Activated B cell treated with CpG ODN at 0.5 μM for 24 hours (primary cell): ENCODE measurements around the gene KRTAP10-5. TPM values are rescaled to one million over a fixed set of nuclear protein-coding genes. Genes with fewer than 3 reads are reported as not detected.
"Not testable (repeated sequence)": the region's sequence is repeated elsewhere in the genome, so short reads cannot be mapped to it uniquely, and the experiment has no call there.

Experiments
- ATAC-seq: fragments of 200-7000 bp; cut with Tn5 transposase; one replicate; pipeline ENCODE4 v1.10.0; 2021; ENCODE audit warnings: low read depth, mild to moderate bottlenecking, moderate library complexity
- CTCF ChIA-PET: fragments of 350-600 bp; sonication (Branson Sonifier 250); formaldehyde crosslinking; loops from one replicate; lab custom pipeline; 2021; ENCODE audit warnings: antibody characterized with exemption; lab: Charles Lee
- POLR2A ChIA-PET: fragments of 350-600 bp; sonication (Branson Sonifier 250); formaldehyde crosslinking; loops from one replicate; lab custom pipeline; 2021; ENCODE audit warnings: antibody characterized with exemption; lab: Charles Lee
- DNase-seq: peaks from one replicate; pipeline ENCODE4 v3.0.0; 2022
- H3K27ac Mint-ChIP-seq: one replicate; pipeline ENCODE4 v1.8.0; 2020; ENCODE audit warnings: mixed read lengths
- H3K27me3 Mint-ChIP-seq: one replicate; pipeline ENCODE4 v1.8.0; 2021; ENCODE audit warnings: mixed read lengths
- H3K36me3 Mint-ChIP-seq: one replicate; pipeline ENCODE4 v1.8.0; 2021; ENCODE audit warnings: low read depth, mixed read lengths
- H3K4me1 Mint-ChIP-seq: one replicate; pipeline ENCODE4 v1.8.0; 2021; ENCODE audit warnings: mixed read lengths
- H3K4me3 Mint-ChIP-seq: one replicate; pipeline ENCODE4 v1.8.0; 2020; ENCODE audit warnings: mild to moderate bottlenecking, mixed read lengths
- H3K9me3 Mint-ChIP-seq: one replicate; pipeline ENCODE4 v1.8.0; 2020; ENCODE audit warnings: mixed read lengths
- intact Hi-C: fragments of 100-400 bp; cut with micrococcal nuclease; formaldehyde crosslinking; loops from one replicate; pipeline ENCODE4 v1.15.1; 2024
- total RNA-seq: library from RNA; stranded (reverse); gene quantifications from 2 replicates; pipeline ENCODE4 v1.2.3, GENCODE V29; 2022
- TF ChIP-seq, protein P1 (sequence below): fragments of 200-600 bp; IDR thresholded peaks from one replicate; pipeline ENCODE4 v1.8.0; 2022; ENCODE audit warnings: antibody characterized with exemption, mild to moderate bottlenecking

The KRTAP10-5 gene, protein sequence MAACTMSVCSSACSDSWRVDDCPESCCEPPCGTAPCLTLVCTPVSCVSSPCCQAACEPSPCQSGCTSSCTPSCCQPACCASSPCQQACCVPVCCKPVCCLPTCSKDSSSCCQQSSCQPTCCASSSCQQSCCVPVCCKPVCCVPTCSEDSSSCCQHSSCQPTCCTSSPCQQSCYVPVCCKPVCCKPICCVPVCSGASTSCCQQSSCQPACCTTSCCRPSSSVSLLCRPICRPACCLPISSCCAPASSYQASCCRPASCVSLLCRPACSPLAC
- total RNA-seq, result not detected in 2 replicates

DNA sequence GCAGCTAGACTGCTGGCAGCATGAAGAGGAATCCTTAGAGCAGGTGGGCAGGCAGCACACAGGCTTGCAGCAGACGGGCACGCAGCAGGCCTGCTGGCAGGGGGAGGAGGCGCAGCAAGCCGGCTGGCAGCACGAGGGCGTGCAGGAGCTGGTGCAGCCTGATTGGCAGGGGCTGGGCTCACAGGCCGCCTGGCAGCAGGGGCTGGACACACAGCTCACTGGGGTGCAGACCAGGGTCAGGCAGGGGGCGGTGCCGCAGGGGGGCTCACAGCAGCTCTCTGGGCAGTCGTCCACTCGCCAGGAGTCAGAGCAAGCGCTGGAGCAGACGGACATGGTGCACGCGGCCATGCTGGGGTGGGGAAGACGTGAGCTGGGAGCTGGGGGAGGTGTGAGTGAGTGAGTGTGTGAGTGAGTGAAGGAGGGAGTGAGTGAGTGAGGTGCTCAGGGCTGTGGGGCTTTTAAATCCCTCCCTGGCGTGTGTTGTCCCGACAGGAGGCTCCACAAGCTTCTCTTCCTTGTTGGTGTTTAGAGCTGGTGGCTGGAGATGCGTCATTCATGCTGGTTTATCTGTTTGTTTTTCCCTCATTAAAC lies at the start of gene KRTAP10-5:
Gene KRTAP10-5, minus strand, starts transcription at position 374 of the 591 bp plus-strand sequence. Its CDS starts 26 bp downstream, at position 348.
- CTCF ChIA-PET, H3K27ac Mint-ChIP-seq, DNase-seq, H3K36me3 Mint-ChIP-seq, intact Hi-C loops, ATAC-seq, H3K4me3 Mint-ChIP-seq, POLR2A ChIA-PET, H3K4me1 Mint-ChIP-seq: not testable (repeated sequence)
- Mint-ChIP-seq H3K27me3 (peaks cover 21% of the 10 kb centered on the region), H3K9me3 (peaks cover 16% of the 10 kb centered on the region)

DNA sequence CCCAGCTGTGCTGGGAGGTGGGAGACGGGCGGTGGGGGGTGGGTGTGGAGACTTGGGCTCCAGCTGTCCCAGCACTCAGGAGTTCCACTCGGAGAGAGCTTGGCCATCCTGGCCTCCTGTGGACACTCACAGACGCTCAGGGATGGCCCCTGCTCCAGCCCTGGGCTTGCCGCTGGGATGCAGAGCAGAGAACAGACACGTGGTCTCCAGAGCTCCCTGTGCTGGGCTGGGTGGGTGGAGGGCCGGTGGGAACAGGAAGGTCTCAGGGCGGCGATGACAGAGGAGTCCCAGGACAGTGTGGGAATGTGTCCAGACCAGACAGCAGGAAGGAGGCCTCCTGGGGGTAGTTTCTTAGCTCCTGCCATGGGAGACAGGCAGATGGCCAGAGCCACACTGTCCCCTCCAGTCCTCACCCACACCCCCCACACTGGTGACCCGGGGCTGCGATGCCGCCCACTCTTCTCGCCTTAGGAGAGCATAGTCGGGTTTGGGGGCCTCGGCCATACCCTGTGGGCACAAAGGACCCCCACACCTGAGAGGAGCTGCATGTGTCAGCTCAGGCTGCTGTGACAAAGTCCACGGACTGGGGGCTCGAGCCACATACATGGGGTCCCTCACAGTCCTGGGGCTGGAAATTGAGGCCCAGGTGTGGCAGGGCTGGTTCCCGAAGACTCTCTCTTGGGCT lies 48.4 kb upstream of the KRTAP10-5 start:
- no peak overlapping the region for H3K27ac Mint-ChIP-seq
- H3K36me3 Mint-ChIP-seq, result no peaks in the 10 kb centered on the region
- ChIA-PET POLR2A (no interaction called here), CTCF (no interaction called here)
- H3K27me3 Mint-ChIP-seq, result peaks cover 5% of the 10 kb centered on the region
- peaks cover 32% of the 10 kb centered on the region for H3K9me3 Mint-ChIP-seq
- intact Hi-C loops, result no loop called here
- TF ChIP-seq, protein P1, sequence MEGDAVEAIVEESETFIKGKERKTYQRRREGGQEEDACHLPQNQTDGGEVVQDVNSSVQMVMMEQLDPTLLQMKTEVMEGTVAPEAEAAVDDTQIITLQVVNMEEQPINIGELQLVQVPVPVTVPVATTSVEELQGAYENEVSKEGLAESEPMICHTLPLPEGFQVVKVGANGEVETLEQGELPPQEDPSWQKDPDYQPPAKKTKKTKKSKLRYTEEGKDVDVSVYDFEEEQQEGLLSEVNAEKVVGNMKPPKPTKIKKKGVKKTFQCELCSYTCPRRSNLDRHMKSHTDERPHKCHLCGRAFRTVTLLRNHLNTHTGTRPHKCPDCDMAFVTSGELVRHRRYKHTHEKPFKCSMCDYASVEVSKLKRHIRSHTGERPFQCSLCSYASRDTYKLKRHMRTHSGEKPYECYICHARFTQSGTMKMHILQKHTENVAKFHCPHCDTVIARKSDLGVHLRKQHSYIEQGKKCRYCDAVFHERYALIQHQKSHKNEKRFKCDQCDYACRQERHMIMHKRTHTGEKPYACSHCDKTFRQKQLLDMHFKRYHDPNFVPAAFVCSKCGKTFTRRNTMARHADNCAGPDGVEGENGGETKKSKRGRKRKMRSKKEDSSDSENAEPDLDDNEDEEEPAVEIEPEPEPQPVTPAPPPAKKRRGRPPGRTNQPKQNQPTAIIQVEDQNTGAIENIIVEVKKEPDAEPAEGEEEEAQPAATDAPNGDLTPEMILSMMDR, result no peak
- no peak overlapping the region for H3K4me3 Mint-ChIP-seq
- ATAC-seq (no peak), DNase-seq (no peak)
- H3K4me1 Mint-ChIP-seq, result peaks cover 5% of the 10 kb centered on the region

DNA sequence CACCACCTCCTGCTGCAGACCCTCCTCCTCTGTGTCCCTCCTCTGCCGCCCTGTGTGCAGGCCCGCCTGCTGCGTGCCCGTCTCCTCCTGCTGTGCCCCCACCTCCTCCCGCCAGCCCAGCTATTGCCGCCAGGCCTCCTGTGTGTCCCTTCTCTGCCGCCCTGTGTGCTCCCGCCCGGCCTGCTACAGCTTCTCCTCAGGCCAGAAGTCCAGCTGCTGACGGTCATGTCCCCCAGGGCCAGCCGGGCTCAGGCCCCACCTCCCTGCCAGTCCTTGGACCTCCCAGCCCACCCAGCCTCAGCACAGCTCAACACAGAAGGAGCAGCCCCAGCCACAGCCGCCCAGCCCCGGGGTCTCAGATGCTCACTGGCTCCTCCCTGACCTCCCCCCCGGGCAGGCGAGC lies 47.4 kb upstream of the KRTAP10-5 start:
- H3K4me3 Mint-ChIP-seq, DNase-seq, H3K4me1 Mint-ChIP-seq, CTCF ChIA-PET, H3K27ac Mint-ChIP-seq, ATAC-seq, intact Hi-C loops, H3K27me3 Mint-ChIP-seq, H3K36me3 Mint-ChIP-seq, POLR2A ChIA-PET: not testable (repeated sequence)
- H3K9me3 Mint-ChIP-seq, result peaks cover 37% of the 10 kb centered on the region

- H3K4me3 Mint-ChIP-seq, ATAC-seq, H3K27me3 Mint-ChIP-seq: not testable (repeated sequence)
Measured at GRCh38 chr21:44627181-44627822, 46.9 kb upstream of the KRTAP10-5 start.

GRCh38 chr21:44626673-44627143 lies 46.3 kb upstream of the KRTAP10-5 start, which contains the start of gene KRTAP10-9:
KRTAP10-9 (plus strand) TSS chr21:44627093; CDS start chr21:44627172, 79 bp downstream.
- no peak within 1 kb of the TSS for H3K4me3 Mint-ChIP-seq
- TF ChIP-seq, protein P1, result no peak
- ChIA-PET CTCF (no interaction called here), POLR2A (no interaction called here)
- no peak for ATAC-seq
- no peak within 1 kb of the TSS for H3K27ac Mint-ChIP-seq
- peaks cover 8% of the 10 kb centered on the region for H3K27me3 Mint-ChIP-seq
- peaks cover 5% of the 10 kb centered on the region for H3K4me1 Mint-ChIP-seq
- H3K36me3 Mint-ChIP-seq, result no peaks in the 10 kb centered on the region
- intact Hi-C loops, result no loop called here
- DNase-seq, result no peak
- peaks cover 37% of the 10 kb centered on the region for H3K9me3 Mint-ChIP-seq

More at GRCh38 chr21:44627181-44627822, 46.9 kb upstream of the KRTAP10-5 start:
- CTCF ChIA-PET, intact Hi-C loops, H3K4me1 Mint-ChIP-seq, H3K36me3 Mint-ChIP-seq, H3K27ac Mint-ChIP-seq, DNase-seq, POLR2A ChIA-PET: not testable (repeated sequence)
- H3K9me3 Mint-ChIP-seq, result peaks cover 41% of the 10 kb centered on the region

DNA sequence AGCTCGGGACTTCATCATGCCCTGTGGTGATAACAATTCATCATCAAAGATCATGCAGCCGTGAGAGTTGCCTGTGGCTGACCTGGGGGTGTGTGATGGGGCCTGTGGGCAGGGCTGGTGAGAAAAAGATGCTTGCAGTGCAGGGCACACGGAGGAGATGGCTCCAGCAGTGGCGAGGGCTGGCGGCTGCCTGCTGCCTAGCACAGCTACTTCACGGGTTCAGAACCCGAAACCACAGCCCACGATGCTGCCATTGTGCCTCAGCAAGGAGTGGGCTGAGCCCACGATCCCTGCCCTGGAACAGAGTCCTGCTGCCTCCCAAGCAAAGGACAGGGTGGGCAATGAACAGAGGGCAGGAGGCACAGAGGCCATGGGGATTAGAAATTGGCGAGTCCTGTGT lies 45.9 kb upstream of the KRTAP10-5 start:
- TF ChIP-seq, protein P1, result no peak
- Mint-ChIP-seq H3K4me1 (peaks cover 5% of the 10 kb centered on the region), H3K4me3 (no peak overlapping the region), H3K27ac (no peak overlapping the region), H3K27me3 (peaks cover 8% of the 10 kb centered on the region), H3K36me3 (no peaks in the 10 kb centered on the region), H3K9me3 (peaks cover 35% of the 10 kb centered on the region)
- intact Hi-C loops, result no loop called here
- CTCF ChIA-PET, result no interaction called here
- POLR2A ChIA-PET, result no interaction called here
- no peak for ATAC-seq
- no peak for DNase-seq
